K562 (cell line): ENCODE results near the gene AKAP13. TPM values are rescaled to one million over a fixed set of nuclear protein-coding genes. Genes with fewer than 3 reads are reported as not detected.
"Not testable (repeated sequence)": the region's sequence is repeated elsewhere in the genome, so short reads cannot be mapped to it uniquely, and the experiment has no call there.

ENCODE experiments used
- ATAC-seq: fragments of 200-7000 bp; cut with Tn5 transposase; 3 replicates; pipeline ENCODE4 v1.9.1; 2020; ENCODE audit warnings: moderate library complexity
- BruUV-seq: library from RNA; stranded (reverse); fragments of 400-500 nt; replicated peaks from 2 replicates; lab custom pipeline; 2021; lab: Mats Ljungman, UMichigan
- CTCF ChIA-PET: fragments of 300-600 bp; formaldehyde crosslinking; extraction: SDS; loops from one replicate; lab custom pipeline; 2021; ENCODE audit warnings: low intra/inter-chr PET ratio; lab: Yijun Ruan, JAX
- POLR2A ChIA-PET: fragments of 300-600, 350-650 bp; sonication (Branson Sonifier 250); formaldehyde crosslinking; extraction: SDS; loops from one replicate; lab custom pipeline; 2021; ENCODE audit warnings: antibody characterized with exemption, inconsistent platforms; lab: Yijun Ruan, JAX
- DNase-seq, 4 experiments: peaks; one replicate each; pipeline versions ENCODE4 v3.0.0 to v3.0.0-alpha.2; 2011 to 2018; ENCODE audit warnings: low spot score in 3 of 4, mixed read lengths in 3 of 4; ENCODE audit errors: extremely low read depth in 1 of 4
- FAIRE-seq: peaks from 2 replicates; lab custom pipeline; 2011; peaks lifted over from hg19 to GRCh38; lab: Jason Lieb, UNC
- H2AFZ ChIP-seq: 2 replicates; pipeline ENCODE4 v1.6.0; 2011; ENCODE audit warnings: low read depth, low read length, control low read depth, inconsistent platforms
- H3K27ac ChIP-seq: fragments of 200-600 bp; 3 replicates; pipeline ENCODE4 v1.8.0; 2011; ENCODE audit warnings: low read depth, mild to moderate bottlenecking, control low read depth, inconsistent platforms, low read length, moderate library complexity, mixed read lengths; ENCODE audit errors: extremely low read depth
- H3K27me3 ChIP-seq, 2 experiments: fragments of 300-600 bp in 1 of 2; 2 replicates in 1 of 2; 3 replicates in 1 of 2; pipeline versions ENCODE4 v1.6.0 to v1.8.0; 2011; ENCODE audit warnings: inconsistent platforms in 2 of 2, low read length in 2 of 2, mild to moderate bottlenecking in 1 of 2, mixed read lengths in 1 of 2, moderate library complexity in 1 of 2; ENCODE audit not compliant: control insufficient read depth in 2 of 2, insufficient read depth in 2 of 2
- H3K36me3 ChIP-seq: fragments of 300-600 bp; 3 replicates; pipeline ENCODE4 v1.8.0; 2011; ENCODE audit warnings: mild to moderate bottlenecking, low read length, inconsistent platforms; ENCODE audit not compliant: control insufficient read depth, insufficient read depth
- H3K4me1 ChIP-seq, 2 experiments: fragments of 200-600 bp in 1 of 2; replicated peaks in 1 of 2; 2 replicates in 1 of 2; 3 replicates in 1 of 2; pipeline versions ENCODE4 v1.5.1 to v1.8.0; 2011; ENCODE audit warnings: inconsistent platforms in 2 of 2, low read length in 2 of 2, mild to moderate bottlenecking in 1 of 2, mixed read lengths in 1 of 2, moderate library complexity in 1 of 2; ENCODE audit not compliant: control insufficient read depth in 2 of 2, insufficient read depth in 2 of 2
- H3K4me2 ChIP-seq: 2 replicates; pipeline ENCODE4 v1.6.1; 2011; ENCODE audit warnings: low read length, control low read depth, inconsistent platforms, mixed read lengths; ENCODE audit not compliant: insufficient read depth
- H3K4me3 ChIP-seq: fragments of 200-600 bp; sonication (generic), shearing (Covaris generic); 2 replicates; pipeline ENCODE4 v1.5.1; 2016; ENCODE audit warnings: control low read depth, inconsistent platforms
- H3K79me2 ChIP-seq: fragments of 200-600 bp; 3 replicates; pipeline ENCODE4 v1.8.0; 2011; ENCODE audit warnings: low read length, inconsistent platforms; ENCODE audit not compliant: control insufficient read depth, insufficient read depth
- H3K9ac ChIP-seq, 2 experiments: 2 replicates each; pipeline versions ENCODE4 v1.6.0 to v1.6.1; 2011; ENCODE audit warnings: low read depth in 2 of 2, low read length in 2 of 2, control low read depth in 1 of 2, inconsistent platforms in 1 of 2, mild to moderate bottlenecking in 1 of 2, mixed read lengths in 1 of 2; ENCODE audit not compliant: insufficient read depth in 1 of 2
- H3K9me1 ChIP-seq: one replicate; pipeline ENCODE4 v1.6.0; 2011; ENCODE audit warnings: inconsistent platforms, mild to moderate bottlenecking, low read length, moderate library complexity; ENCODE audit not compliant: control insufficient read depth, insufficient read depth
- H3K9me3 ChIP-seq: replicated peaks from 2 replicates; pipeline ENCODE4 v1.5.1; 2011; ENCODE audit warnings: low read depth, low read length, inconsistent platforms; ENCODE audit not compliant: control insufficient read depth, insufficient read depth
- H4K20me1 ChIP-seq: replicated peaks from 2 replicates; pipeline ENCODE4 v1.6.1; 2011; ENCODE audit warnings: low read length, inconsistent platforms, mixed read lengths; ENCODE audit not compliant: control insufficient read depth, insufficient read depth
- CBX8 ChIP-seq: fragments of 200-600 bp; sonication (generic); IDR thresholded peaks from 2 replicates; pipeline ENCODE4 v1.6.1; 2012; ENCODE audit warnings: borderline replicate concordance, mixed run types, low read depth, mild to moderate bottlenecking, moderate library complexity, mixed read lengths, low read length, control low read depth, inconsistent platforms; ENCODE audit not compliant: poor library complexity, severe bottlenecking; ENCODE audit errors: extremely low read depth
- HLTF ChIP-seq: fragments of 450-650 bp; IDR thresholded peaks from 2 replicates; pipeline ENCODE4 v1.6.1; 2016
- KHSRP ChIP-seq: fragments of 450-650 bp; IDR thresholded peaks from 2 replicates; pipeline ENCODE4 v1.6.1; 2017
- SP1 ChIP-seq: sonication (generic); formaldehyde crosslinking; IDR thresholded peaks from 2 replicates; pipeline ENCODE4 v1.8.1; 2022; ENCODE audit warnings: mild to moderate bottlenecking, missing genetic modification reagents
- U2AF2 ChIP-seq: fragments of 200-400 bp; formaldehyde crosslinking; optimal IDR thresholded peaks from 2 replicates; pipeline ENCODE3; 2017; ENCODE audit warnings: low read depth, mild to moderate bottlenecking, low read length
- UBTF ChIP-seq, 2 experiments: IDR thresholded peaks; 2 replicates each; pipeline ENCODE4 v1.6.1; 2012; ENCODE audit warnings: improper control_type of control experiment in 2 of 2, low read depth in 2 of 2, low read length in 2 of 2, borderline replicate concordance in 1 of 2
- ZC3H4 ChIP-seq: sonication (generic); formaldehyde crosslinking; IDR thresholded peaks from 2 replicates; pipeline ENCODE4 v1.9.0; 2021; ENCODE audit warnings: missing genetic modification reagents, borderline replicate concordance
- ZNF586 ChIP-seq: fragments of 450-650 bp; formaldehyde crosslinking; conservative IDR thresholded peaks from 2 replicates; pipeline ENCODE4 v1.4.0; 2020; ENCODE audit warnings: mild to moderate bottlenecking, moderate library complexity
- WGBS: fragments of 100-300 bp; shearing (Covaris generic); methylation state at CpG from one replicate; pipeline ENCODE4 v1.1.6; 2016; ENCODE audit warnings: low coverage, mixed read lengths; ENCODE audit not compliant: insufficient coverage; ENCODE audit errors: missing lambda C conversion rate; 5-methylcytosine and 5-hydroxymethylcytosine counted together
- in situ Hi-C: fragments of 300-500 bp; cut with MboI; formaldehyde crosslinking; loops from 4 replicates; pipeline ENCODE4 v1.15.0; 2018; ENCODE audit warnings: inconsistent platforms, mixed read lengths
- intact Hi-C: fragments of 100-400 bp; cut with micrococcal nuclease; formaldehyde crosslinking; loops from 2 replicates; pipeline ENCODE4 v1.14.2; 2022
- polyA plus RNA-seq, 8 experiments: library from polyadenylated mRNA; depleted of rRNA in 4 of 8; stranded (reverse) in 5 of 8; unstranded in 3 of 8; fragments of >200 nt; fragmentation: Nextera tagmentation in 2 of 8; fragmentation: Illumina TruSeq in 1 of 8; extraction: Ambion mirVana in 2 of 8; extraction: Trizol in 1 of 8; gene quantifications; 2 replicates each; pipeline versions ENCODE4 v1.2.1 to v1.2.3, GENCODE V29; 2011 to 2014; ENCODE audit warnings: inconsistent platforms in 1 of 8, missing spikeins in 1 of 8
- total RNA-seq, 7 experiments: library from RNA; depleted of rRNA in 6 of 7; stranded (reverse); fragments of >200 nt in 6 of 7; fragmentation: Illumina TruSeq in 2 of 7; extraction: Trizol in 2 of 7; gene quantifications; 2 replicates each; pipeline versions ENCODE4 v1.2.1 to v1.2.3, GENCODE V29; 2011 to 2021; ENCODE audit warnings: low replicate concordance in 1 of 7

Gene AKAP13
- total and polyA plus RNA-seq, 9 of the 15 experiments (the other 6 are each of a cell fraction or from before 2014, with no cell fraction given): 0.03 to 1.7 (median 0.42) TPM

GRCh38 chr15:85482894-85483293 lies 102.5 kb downstream of the AKAP13 start:
- ATAC-seq: no peak
- TF ChIP-seq U2AF2 (no peak), KHSRP (no peak), SP1 (no peak), ZNF586 (CRISPR knock-in tag) (no peak), CBX8 (no peak), UBTF (IDR thresholded peaks at IDR 0.05; ENCODE audit: borderline replicate concordance in 1 of 2, low read depth in 2 of 2, low read length in 2 of 2) (no peak), ZC3H4 (no peak), HLTF (no peak)
- TF ChIP-seq, all 486 proteins: peak for 0
- Histone ChIP-seq H3K27ac (no peak overlapping the region), H4K20me1 (no peaks in the 10 kb centered on the region), H3K9me1 (no peaks in the 10 kb centered on the region), H2AFZ (no peak overlapping the region), H3K36me3 (no peaks in the 10 kb centered on the region), H3K4me3 (no peak overlapping the region), H3K4me2 (no peak overlapping the region), H3K9me3 (no peaks in the 10 kb centered on the region), H3K27me3 (no peaks in the 10 kb centered on the region), H3K79me2 (no peaks in the 10 kb centered on the region), H3K9ac (no peak overlapping the region), H3K4me1 (no peaks in the 10 kb centered on the region)
- intact Hi-C loops (loop anchor here (10.0 kb wide), 1 partner anchor 242 kb away; no protein-coding TSS in a partner anchor), in situ Hi-C loops (no loop called here)
- FAIRE-seq (no peak), DNase-seq (no peak)
- 0% methylated on average over 6 of the region's 6 CpGs for WGBS
- ChIA-PET CTCF (no interaction called here), POLR2A (no interaction called here)
- no TSS peak for BruUV-seq

- DNase-seq, H3K4me3 ChIP-seq, H3K4me1 ChIP-seq, ATAC-seq, H3K9me1 ChIP-seq, H3K27me3 ChIP-seq, CTCF ChIA-PET, H3K79me2 ChIP-seq, FAIRE-seq, H3K9me3 ChIP-seq, H3K9ac ChIP-seq, BruUV-seq, H3K36me3 ChIP-seq, H3K27ac ChIP-seq, H4K20me1 ChIP-seq, POLR2A ChIA-PET, H2AFZ ChIP-seq, in situ Hi-C loops, H3K4me2 ChIP-seq: not testable (repeated sequence)
- intact Hi-C loops: loop anchor here (10.0 kb wide), 1 partner anchor 241 kb away; no protein-coding TSS in a partner anchor
- 0% methylated on average over 1 of the region's 1 CpG for WGBS
Observed at GRCh38 chr15:85483955-85484354, 103.6 kb downstream of the AKAP13 start.

- H3K4me1 ChIP-seq, BruUV-seq, DNase-seq, H3K27me3 ChIP-seq, POLR2A ChIA-PET, H3K4me3 ChIP-seq, H3K9ac ChIP-seq, H3K9me3 ChIP-seq, ATAC-seq, H3K36me3 ChIP-seq, FAIRE-seq, H3K9me1 ChIP-seq, CTCF ChIA-PET, H3K27ac ChIP-seq, H2AFZ ChIP-seq, H4K20me1 ChIP-seq, H3K79me2 ChIP-seq, H3K4me2 ChIP-seq: not testable (repeated sequence)
- intact Hi-C loops (loop anchor here (10.0 kb wide), 1 partner anchor 240 kb away; no protein-coding TSS in a partner anchor), in situ Hi-C loops (loop anchor here (5.0 kb wide), 1 partner anchor 352 kb away; no protein-coding TSS in a partner anchor)
Observed at GRCh38 chr15:85484923-85485322, 104.5 kb downstream of the AKAP13 start.
